HG03103 (cell line): ENCODE results near the gene LHX4.

Source experiments
- ATAC-seq: cut with Tn5 transposase; IDR thresholded peaks from one replicate; pipeline ENCODE4 v1.9.1; 2021; ENCODE audit warnings: low read depth; ENCODE audit not compliant: unreplicated experiment

The LHX4 gene

DNA sequence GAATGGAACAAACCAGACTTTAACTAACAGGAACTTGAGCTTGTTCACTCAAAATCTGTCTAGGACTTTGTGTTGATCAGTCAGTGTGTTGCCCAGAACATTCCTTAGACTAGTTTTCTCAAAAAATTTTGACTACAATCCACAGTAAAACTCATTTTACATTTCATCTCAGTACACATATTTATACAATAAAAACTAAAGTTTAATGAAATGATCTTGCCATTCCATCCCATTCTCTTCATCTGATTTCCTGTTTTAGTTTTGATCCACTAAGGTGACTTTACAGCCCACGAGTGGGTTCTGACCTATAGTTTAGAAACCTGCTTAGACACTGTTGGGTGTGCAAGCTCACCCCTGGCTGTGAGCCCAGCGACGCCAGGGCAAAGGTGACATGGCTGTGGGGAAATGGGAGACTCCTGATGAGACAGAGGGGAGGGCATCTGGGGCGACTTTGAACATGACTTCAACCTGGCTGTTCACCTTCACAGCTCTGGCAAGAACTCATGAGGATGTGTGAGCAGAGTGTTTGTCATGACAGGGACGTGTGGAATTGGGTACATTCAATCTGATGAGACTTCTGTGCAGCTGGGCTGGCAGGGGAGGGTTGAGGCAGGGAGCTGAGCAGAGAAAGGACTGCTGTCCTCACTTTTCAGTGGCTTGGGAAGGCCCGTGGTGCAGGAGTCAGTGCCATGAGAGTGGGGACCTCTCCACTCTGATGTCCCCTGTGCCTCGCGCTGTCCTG is 40.6 kb downstream of the LHX4 start:
- no peak for ATAC-seq

DNA sequence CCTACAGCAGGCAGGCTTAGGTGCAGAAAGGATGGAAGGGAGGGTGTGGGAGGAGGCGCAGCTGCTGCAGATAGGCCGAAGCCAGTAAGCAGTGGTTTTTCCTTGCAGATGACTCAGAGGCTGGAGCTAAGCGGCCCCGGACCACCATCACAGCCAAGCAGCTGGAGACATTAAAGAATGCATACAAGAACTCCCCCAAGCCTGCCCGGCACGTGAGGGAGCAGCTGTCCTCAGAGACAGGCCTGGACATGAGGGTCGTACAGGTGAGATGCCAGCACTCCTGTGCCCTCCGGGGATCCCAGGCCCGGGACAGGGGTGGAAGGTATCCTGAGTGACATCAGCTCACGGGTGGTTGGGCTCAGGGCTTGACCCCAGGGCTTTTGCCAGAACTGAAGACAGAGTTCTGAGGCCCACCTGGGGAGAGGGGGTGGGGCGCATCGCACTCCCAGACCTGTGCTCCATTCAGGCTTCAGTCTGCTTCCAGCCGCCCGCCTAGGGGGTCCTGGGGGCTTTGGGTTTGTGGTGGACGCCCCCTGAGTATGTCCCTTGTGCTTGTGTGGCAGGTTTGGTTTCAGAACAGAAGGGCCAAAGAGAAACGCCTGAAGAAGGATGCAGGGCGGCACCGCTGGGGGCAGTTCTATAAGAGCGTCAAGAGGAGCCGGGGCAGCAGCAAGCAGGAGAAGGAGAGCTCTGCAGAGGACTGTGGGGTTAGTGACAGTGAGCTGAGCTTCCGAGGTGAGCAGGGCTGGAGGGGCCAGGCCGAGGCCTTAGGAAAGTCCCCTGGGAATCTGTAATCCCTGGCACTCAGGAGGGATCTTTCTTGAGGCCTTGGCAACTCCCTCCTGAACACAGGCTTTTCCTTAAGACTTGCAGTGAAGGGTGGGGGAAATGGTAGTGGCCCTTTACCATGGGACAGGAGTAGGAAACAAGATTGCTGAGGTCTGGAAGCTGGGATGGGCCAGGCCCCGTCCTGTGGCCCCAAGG is 41.5 kb downstream of the LHX4 start:
- ATAC-seq: no peak

DNA sequence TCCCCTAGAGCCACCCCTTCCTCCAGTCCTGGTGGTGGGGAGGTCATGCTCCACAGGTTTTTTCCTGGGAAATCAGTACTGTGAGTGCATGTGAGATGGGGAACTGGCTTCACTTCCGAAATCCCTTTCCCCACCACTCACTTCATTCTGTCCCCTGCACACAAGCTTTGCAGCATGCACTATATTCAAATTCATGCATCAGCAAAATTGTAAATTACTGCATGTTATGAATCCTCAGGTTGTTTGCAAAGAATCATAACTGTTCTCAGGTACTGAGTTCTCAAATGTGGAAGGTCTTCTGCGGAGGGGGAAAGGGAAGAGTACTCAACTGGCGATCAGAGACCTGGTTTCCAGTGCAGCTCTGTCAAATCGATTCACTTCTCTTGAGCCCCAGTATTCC is 42.3 kb downstream of the LHX4 start:
- no peak for ATAC-seq

DNA sequence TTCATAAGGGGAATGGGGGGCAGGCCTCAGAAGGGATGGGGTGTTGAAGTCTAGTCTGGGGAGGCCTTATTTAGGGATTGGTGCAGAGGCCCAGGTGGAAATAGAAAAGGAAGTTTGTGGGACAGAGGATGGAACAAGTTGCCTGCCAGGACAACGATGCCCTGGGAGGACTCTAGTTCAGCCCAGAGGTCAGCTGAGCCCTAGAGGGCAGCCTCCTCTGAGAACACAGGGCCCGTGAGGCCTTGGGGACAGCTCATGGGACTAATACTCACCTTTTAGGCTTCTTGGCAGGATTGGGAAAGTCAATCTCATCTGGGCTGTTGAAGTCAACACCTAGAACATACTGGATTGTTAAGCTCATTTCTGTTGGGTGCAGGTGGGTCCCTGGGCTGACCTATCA is 43.0 kb downstream of the LHX4 start:
- no peak for ATAC-seq

DNA sequence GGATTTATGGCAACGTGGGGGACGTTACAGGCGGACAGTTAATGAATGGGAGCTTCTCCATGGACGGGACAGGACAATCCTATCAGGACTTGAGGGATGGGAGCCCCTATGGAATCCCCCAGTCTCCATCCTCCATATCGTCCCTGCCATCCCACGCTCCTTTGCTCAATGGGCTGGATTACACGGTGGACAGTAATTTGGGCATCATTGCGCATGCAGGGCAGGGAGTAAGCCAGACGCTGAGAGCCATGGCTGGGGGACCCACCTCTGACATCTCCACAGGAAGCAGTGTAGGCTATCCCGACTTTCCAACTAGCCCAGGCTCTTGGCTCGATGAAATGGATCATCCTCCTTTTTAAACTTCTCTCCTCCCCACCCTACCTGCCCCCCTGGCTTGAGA is 44.2 kb downstream of the LHX4 start:
- ATAC-seq: no peak

- ATAC-seq: no peak
Observed at GRCh38 chr1:180275726-180276125, 45.7 kb downstream of the LHX4 start.

- ATAC-seq: no peak
Observed at GRCh38 chr1:180277476-180278193, 47.6 kb downstream of the LHX4 start.

DNA sequence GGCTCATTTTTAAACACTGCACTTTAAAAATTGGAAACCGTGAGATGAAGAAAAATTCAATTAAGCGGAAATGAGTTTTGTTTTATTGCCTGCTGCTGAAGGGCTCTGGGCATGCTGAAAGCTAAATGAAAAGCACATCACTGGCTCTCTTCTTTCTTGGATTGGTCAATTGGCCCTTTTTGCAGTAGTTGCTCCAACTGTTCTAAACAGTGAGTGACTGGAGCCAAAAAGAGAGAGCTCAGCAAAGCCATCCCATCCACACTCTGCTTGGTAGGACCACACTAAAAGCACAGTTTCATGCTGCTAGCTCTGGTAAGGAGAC is 48.1 kb downstream of the LHX4 start:
- ATAC-seq: no peak

- no peak for ATAC-seq
Observed at GRCh38 chr1:180278596-180279395, 48.7 kb downstream of the LHX4 start.

DNA sequence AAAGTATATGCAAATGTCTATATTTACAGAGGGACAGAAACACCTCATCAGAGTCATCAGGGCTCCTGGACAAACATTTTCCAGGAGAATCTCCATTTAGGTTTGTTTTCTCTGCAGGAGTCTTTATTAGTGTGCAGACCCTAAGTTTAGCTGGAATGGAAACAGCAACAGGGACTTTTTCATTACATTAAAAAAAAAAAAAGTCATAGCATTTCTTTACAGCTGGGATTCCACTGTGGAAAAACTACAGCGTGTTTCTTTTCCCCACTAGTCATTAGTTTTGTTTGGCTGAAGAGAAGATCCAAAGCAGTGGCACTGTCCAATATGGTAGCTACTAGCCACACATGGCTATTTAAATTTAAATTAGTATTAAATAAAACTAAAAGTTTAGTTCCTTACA is 49.6 kb downstream of the LHX4 start:
- no peak for ATAC-seq

GRCh38 chr1:180280617-180281016 is 50.6 kb downstream of the LHX4 start:
- ATAC-seq: no peak

GRCh38 chr1:180281490-180281889 is 51.4 kb downstream of the LHX4 start:
- no peak for ATAC-seq

DNA sequence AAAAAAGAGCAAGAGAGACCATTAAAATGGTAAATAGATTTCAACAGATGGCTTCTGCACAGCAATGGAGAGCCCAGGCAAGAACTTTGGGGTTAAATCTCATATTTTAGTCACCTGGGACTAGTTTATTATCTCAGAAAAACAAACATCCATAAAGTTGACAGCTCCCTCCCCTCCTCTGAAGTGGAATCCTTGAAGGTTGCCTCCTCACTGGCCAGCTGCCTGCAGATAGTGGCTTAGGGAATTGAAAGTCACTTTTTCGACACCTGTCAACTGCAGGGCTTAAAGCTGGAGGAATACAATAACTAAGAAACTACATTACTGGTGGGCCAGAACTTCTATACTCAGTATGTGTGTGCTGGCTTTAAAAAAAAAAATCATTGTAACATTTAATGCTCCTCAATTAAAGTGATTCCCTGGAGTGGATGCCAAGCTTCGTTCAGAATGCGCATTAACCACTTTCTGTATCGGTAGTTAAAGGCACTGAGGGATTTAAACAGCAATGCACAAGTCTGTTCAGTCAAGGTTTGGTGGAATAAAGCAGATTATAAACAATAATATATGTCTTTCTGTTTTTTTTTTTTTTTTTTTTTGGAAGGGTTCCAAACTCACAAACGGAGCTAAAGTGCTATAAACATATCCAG is 52.5 kb downstream of the LHX4 start:
- ATAC-seq: no peak

DNA sequence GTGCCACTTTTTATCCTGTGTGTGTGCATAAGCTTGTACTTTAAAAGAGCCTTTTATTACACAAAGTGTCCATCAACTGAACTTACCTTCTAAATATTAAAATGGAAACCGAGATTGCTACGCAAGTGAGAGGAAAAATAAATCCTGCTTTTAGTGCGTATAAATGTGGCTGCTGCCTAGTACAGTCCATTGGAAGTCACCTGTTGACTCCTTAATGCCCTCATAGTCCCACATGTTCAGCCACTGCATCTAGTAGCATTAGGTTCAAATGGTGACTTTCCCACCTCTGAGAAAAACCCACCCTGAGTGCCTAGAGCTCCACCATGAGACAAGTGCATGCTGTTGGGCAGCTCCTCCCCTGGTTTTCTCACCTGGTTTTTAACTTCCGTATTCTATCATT is 53.0 kb downstream of the LHX4 start:
- no peak for ATAC-seq

GRCh38 chr1:180286417-180286816 is 56.4 kb downstream of the LHX4 start:
- no peak for ATAC-seq

GRCh38 chr1:180287988-180288705 is 58.1 kb downstream of the LHX4 start:
- ATAC-seq: no peak

GRCh38 chr1:180288940-180289339 is 58.9 kb downstream of the LHX4 start:
- no peak for ATAC-seq

- no peak for ATAC-seq
Observed at GRCh38 chr1:180290265-180291001, 60.4 kb downstream of the LHX4 start.

DNA sequence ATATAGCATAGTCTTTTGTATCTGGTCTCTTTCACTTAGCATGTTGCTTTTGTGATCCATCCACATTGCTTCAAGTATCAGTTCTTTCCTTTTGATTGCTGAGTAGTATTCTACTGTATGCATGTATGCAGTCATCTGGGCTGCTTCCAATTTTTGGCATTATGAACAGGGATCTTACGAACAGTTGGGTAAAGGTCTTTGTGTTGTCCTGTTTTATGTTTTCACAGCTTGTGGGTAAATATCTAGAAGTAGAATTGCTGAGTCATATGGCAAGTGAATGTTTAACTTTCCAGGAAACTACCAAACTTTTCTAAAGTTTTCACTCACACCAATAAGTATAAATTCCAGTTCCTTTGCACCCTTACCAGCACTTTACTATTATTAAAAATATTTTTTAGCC is 60.9 kb downstream of the LHX4 start:
- no peak for ATAC-seq
